Neutrophil (primary cell): ENCODE measurements around the gene SIM1.

ENCODE experiments used
- H3K27ac ChIP-seq: fragments of 200-600 bp; sonication (generic); 2 replicates; pipeline ENCODE4 v1.5.1; 2016; ENCODE audit warnings: mild to moderate bottlenecking, moderate library complexity
- H3K27me3 ChIP-seq: fragments of 200-600 bp; sonication (generic); 2 replicates; pipeline ENCODE4 v1.6.0; 2016; ENCODE audit warnings: mild to moderate bottlenecking
- H3K36me3 ChIP-seq: fragments of 200-600 bp; sonication (generic); 2 replicates; pipeline ENCODE4 v1.5.1; 2017
- H3K4me1 ChIP-seq, 2 experiments: fragments of 200-600 bp in 1 of 2; sonication (generic) in 1 of 2; 1 replicate in 1 of 2; 2 replicates in 1 of 2; pipeline versions ENCODE4 v1.5.1 to v1.6.1; 2013 to 2016; ENCODE audit warnings: low read depth in 1 of 2, low read length in 1 of 2, mild to moderate bottlenecking in 1 of 2, moderate library complexity in 1 of 2; ENCODE audit not compliant: control insufficient read depth in 1 of 2, insufficient read depth in 1 of 2
- H3K4me3 ChIP-seq, 2 experiments: fragments of 200-600 bp in 1 of 2; sonication (generic) in 1 of 2; 1 replicate in 1 of 2; 2 replicates in 1 of 2; pipeline ENCODE4 v1.5.1; 2013 to 2016; ENCODE audit warnings: low read depth in 1 of 2, low read length in 1 of 2, mild to moderate bottlenecking in 1 of 2, moderate library complexity in 1 of 2
- H3K9me3 ChIP-seq: fragments of 200-600 bp; sonication (generic); 2 replicates; pipeline ENCODE4 v1.5.1; 2016
- TF ChIP-seq, protein P1 (sequence below): fragments of 200-600 bp; sonication (generic); IDR thresholded peaks from 2 replicates; pipeline ENCODE4 v1.5.1; 2016; ENCODE audit warnings: antibody characterized with exemption

SIM1 gene

DNA sequence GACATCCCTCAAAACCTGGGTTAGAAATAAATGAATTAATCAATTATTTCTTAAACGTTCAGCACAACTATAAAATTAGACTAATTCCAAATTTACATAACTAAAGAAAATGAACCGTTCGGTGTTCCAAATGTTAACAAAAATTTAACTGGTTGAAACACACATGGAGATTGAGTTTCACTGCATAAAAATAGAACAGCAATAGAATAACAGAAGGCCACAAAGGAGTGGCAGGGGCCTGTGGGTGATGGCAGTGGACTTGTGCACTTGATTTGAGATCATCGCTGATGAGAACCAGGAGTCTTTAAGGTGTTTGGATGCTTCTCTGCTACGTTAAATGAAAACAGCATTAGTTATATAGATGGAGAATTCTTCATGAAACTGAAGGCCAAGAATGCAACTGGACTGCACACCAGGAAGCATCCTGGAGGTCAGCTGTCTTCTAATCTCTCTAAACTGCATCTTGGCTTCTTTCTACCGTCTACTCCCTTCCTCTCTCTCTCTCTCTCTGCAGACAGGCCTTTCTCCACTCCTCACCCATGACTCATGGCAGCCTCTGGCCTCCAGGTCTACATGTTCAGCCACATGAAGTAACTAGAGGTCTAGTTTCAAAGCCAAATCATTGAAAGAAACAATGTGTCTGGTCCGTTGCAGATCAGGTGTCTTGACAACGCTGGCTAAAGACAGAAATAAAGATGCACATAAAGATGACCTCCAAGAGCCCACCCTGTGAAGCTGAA is 111.3 kb downstream of the SIM1 start:
- Histone ChIP-seq H3K4me1 (no peaks in the 10 kb centered on the region), H3K4me3 (no peak overlapping the region), H3K27me3 (no peaks in the 10 kb centered on the region), H3K9me3 (no peaks in the 10 kb centered on the region), H3K27ac (no peak overlapping the region), H3K36me3 (no peaks in the 10 kb centered on the region)
- TF ChIP-seq, protein P1, sequence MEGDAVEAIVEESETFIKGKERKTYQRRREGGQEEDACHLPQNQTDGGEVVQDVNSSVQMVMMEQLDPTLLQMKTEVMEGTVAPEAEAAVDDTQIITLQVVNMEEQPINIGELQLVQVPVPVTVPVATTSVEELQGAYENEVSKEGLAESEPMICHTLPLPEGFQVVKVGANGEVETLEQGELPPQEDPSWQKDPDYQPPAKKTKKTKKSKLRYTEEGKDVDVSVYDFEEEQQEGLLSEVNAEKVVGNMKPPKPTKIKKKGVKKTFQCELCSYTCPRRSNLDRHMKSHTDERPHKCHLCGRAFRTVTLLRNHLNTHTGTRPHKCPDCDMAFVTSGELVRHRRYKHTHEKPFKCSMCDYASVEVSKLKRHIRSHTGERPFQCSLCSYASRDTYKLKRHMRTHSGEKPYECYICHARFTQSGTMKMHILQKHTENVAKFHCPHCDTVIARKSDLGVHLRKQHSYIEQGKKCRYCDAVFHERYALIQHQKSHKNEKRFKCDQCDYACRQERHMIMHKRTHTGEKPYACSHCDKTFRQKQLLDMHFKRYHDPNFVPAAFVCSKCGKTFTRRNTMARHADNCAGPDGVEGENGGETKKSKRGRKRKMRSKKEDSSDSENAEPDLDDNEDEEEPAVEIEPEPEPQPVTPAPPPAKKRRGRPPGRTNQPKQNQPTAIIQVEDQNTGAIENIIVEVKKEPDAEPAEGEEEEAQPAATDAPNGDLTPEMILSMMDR = no peak

DNA sequence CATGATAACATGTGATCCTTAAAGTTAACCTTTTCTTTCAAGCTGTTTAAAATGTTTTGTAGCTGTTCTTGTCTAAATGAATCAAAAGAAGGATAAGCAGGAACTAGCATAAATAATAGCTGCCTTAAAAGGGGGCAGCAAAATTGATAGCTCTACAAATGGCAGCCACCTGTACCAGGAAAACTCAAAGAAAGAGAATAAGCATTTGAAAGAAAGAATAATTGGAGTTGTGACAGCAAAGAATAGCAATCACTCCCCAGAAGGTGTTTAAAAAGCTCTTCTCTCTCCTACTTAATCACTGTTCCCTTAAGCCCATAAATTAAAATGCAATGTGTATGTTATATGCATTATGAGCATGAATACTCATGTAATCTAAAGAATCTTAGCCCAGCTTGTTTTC is 114.6 kb downstream of the SIM1 start:
- Histone ChIP-seq H3K4me3 (no peak overlapping the region), H3K27ac (no peak overlapping the region), H3K36me3 (no peaks in the 10 kb centered on the region), H3K4me1 (no peaks in the 10 kb centered on the region), H3K9me3 (no peaks in the 10 kb centered on the region), H3K27me3 (no peaks in the 10 kb centered on the region)
- TF ChIP-seq, protein P1 = no peak

DNA sequence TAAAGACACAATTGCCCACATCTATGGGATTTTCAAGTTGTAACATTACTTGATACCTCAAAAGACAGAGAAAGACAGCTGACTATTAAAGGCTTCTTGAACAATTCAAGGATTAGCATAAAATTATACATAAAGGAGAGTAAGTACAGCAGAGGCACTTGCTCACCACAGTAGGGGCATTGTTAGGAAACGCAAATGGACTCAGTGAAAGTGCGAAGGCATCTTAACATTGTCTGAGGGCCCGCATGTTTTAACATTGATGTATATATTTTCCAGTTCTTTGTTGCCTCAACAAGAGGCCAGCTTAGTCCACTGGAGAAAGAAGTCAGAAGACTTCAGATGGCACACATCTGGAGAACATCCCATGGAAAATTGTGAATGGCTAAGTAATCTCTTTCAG is 115.4 kb downstream of the SIM1 start:
- no peaks in the 10 kb centered on the region for H3K9me3 ChIP-seq
- TF ChIP-seq, protein P1 = no peak
- no peaks in the 10 kb centered on the region for H3K36me3 ChIP-seq
- H3K4me1 ChIP-seq = no peaks in the 10 kb centered on the region
- no peaks in the 10 kb centered on the region for H3K27me3 ChIP-seq
- no peak overlapping the region for H3K4me3 ChIP-seq
- H3K27ac ChIP-seq = no peak overlapping the region

GRCh38 chr6:100347901-100348550 is 116.7 kb downstream of the SIM1 start:
- H3K9me3 ChIP-seq = no peaks in the 10 kb centered on the region
- TF ChIP-seq, protein P1 = no peak
- no peaks in the 10 kb centered on the region for H3K4me1 ChIP-seq
- H3K27me3 ChIP-seq = no peaks in the 10 kb centered on the region
- no peak overlapping the region for H3K27ac ChIP-seq
- no peaks in the 10 kb centered on the region for H3K36me3 ChIP-seq
- no peak overlapping the region for H3K4me3 ChIP-seq

- Histone ChIP-seq H3K4me3 (no peak overlapping the region), H3K27ac (no peak overlapping the region), H3K36me3 (no peaks in the 10 kb centered on the region), H3K27me3 (no peaks in the 10 kb centered on the region), H3K4me1 (no peaks in the 10 kb centered on the region), H3K9me3 (no peaks in the 10 kb centered on the region)
- TF ChIP-seq, protein P1 = no peak
Measured at GRCh38 chr6:100346828-100347227, 117.9 kb downstream of the SIM1 start.
